GM12878 (cell line): ENCODE data around the gene DNAH3. TPM values are rescaled to one million over a fixed set of nuclear protein-coding genes. Genes with fewer than 3 reads are reported as not detected.

ENCODE experiments used
- ATAC-seq: fragments of 200-7000 bp; cut with Tn5 transposase; 3 replicates; pipeline ENCODE4 v1.9.1; 2020; ENCODE audit warnings: mild to moderate bottlenecking, moderate library complexity
- BruUV-seq: library from RNA; stranded (reverse); fragments of 400-500 nt; replicated peaks from 2 replicates; lab custom pipeline; 2021; lab: Mats Ljungman, UMichigan
- CTCF ChIA-PET: fragments of 300-600 bp; sonication (Branson Sonifier 250); formaldehyde crosslinking; extraction: SDS; loops from one replicate; lab custom pipeline; 2021; ENCODE audit warnings: inconsistent platforms; lab: Yijun Ruan, JAX
- POLR2A ChIA-PET: fragments of 350-600 bp; formaldehyde crosslinking; extraction: SDS; loops from one replicate; lab custom pipeline; 2021; ENCODE audit warnings: inconsistent platforms; lab: Charles Lee
- RAD21 ChIA-PET: fragments of 300-600 bp; sonication (Branson Sonifier 250); formaldehyde crosslinking; loops from one replicate; lab custom pipeline; 2023; ENCODE audit warnings: antibody characterized with exemption; ENCODE audit not compliant: unreplicated experiment; lab: Charles Lee
- SMC1A ChIA-PET: fragments of 300-600 bp; sonication (Branson Sonifier 250); formaldehyde crosslinking; loops from one replicate; lab custom pipeline; 2023; ENCODE audit not compliant: unreplicated experiment, uncharacterized antibody; lab: Charles Lee
- DNase-seq: peaks from one replicate; pipeline ENCODE4 v3.0.0-alpha.2; 2011; ENCODE audit warnings: low read depth, low spot score
- FAIRE-seq: peaks from 3 replicates; lab custom pipeline; 2011; peaks lifted over from hg19 to GRCh38; lab: Jason Lieb, UNC
- H2AFZ ChIP-seq: 2 replicates; pipeline ENCODE4 v1.6.0; 2011; ENCODE audit warnings: low read depth, low read length, control low read depth; ENCODE audit not compliant: control insufficient read depth
- H3K27ac ChIP-seq: 2 replicates; pipeline ENCODE4 v1.5.1; 2011; ENCODE audit warnings: control low read depth; ENCODE audit not compliant: control insufficient read depth, insufficient read depth
- H3K27me3 ChIP-seq, 2 experiments: replicated peaks in 1 of 2; 2 replicates each; pipeline versions ENCODE4 v1.6.0 to v1.6.1; 2011; ENCODE audit warnings: low read length in 1 of 2; ENCODE audit not compliant: control insufficient read depth in 2 of 2, insufficient read depth in 2 of 2
- H3K36me3 ChIP-seq, 2 experiments: 2 replicates each; pipeline ENCODE4 v1.5.1; 2011; ENCODE audit warnings: low read length in 1 of 2; ENCODE audit not compliant: control insufficient read depth in 2 of 2, insufficient read depth in 2 of 2
- H3K4me1 ChIP-seq: 2 replicates; pipeline ENCODE4 v1.6.1; 2011; ENCODE audit warnings: mild to moderate bottlenecking, low read length, moderate library complexity, mixed read lengths; ENCODE audit not compliant: control insufficient read depth, insufficient read depth
- H3K4me2 ChIP-seq: 2 replicates; pipeline ENCODE4 v1.6.0; 2011; ENCODE audit warnings: control low read depth; ENCODE audit not compliant: control insufficient read depth, insufficient read depth
- H3K4me3 ChIP-seq: fragments of 200-600 bp; sonication (generic); 2 replicates; pipeline ENCODE4 v1.5.1; 2016
- H3K79me2 ChIP-seq: 2 replicates; pipeline ENCODE4 v1.6.0; 2011; ENCODE audit warnings: low read length; ENCODE audit not compliant: control insufficient read depth, insufficient read depth
- H3K9ac ChIP-seq: 2 replicates; pipeline ENCODE4 v1.8.0; 2011; ENCODE audit warnings: low read length, control low read depth, mixed read lengths; ENCODE audit not compliant: control insufficient read depth, insufficient read depth
- H3K9me3 ChIP-seq: replicated peaks from 3 replicates; pipeline ENCODE4 v1.5.1; 2011; ENCODE audit warnings: mild to moderate bottlenecking, low read length; ENCODE audit not compliant: control insufficient read depth, insufficient read depth
- H4K20me1 ChIP-seq: 2 replicates; pipeline ENCODE4 v1.6.0; 2011; ENCODE audit not compliant: control insufficient read depth, insufficient read depth
- ATF3 ChIP-seq: IDR thresholded peaks from 2 replicates; pipeline ENCODE4 v1.6.1; 2011; ENCODE audit warnings: low read depth, mild to moderate bottlenecking, low read length, moderate library complexity, borderline replicate concordance; ENCODE audit errors: extremely low read depth
- ESRRA ChIP-seq: IDR thresholded peaks from 2 replicates; pipeline ENCODE4 v1.6.1; 2012; ENCODE audit warnings: mild to moderate bottlenecking, low read length, improper control_type of control experiment
- LARP7 ChIP-seq: fragments of 450-650 bp; IDR thresholded peaks from 2 replicates; pipeline ENCODE4 v1.6.1; 2017; ENCODE audit warnings: mild to moderate bottlenecking
- MEF2A ChIP-seq: IDR thresholded peaks from 2 replicates; pipeline ENCODE4 v1.6.1; 2011; ENCODE audit warnings: low read depth, mild to moderate bottlenecking, low read length, moderate library complexity; ENCODE audit not compliant: insufficient read depth
- MEF2B ChIP-seq: fragments of 450-650 bp; IDR thresholded peaks from 2 replicates; pipeline ENCODE4 v1.6.1; 2018; ENCODE audit warnings: mild to moderate bottlenecking, moderate library complexity; ENCODE audit not compliant: partially characterized antibody, poor library complexity, severe bottlenecking
- NFXL1 ChIP-seq: fragments of 450-650 bp; IDR thresholded peaks from 2 replicates; pipeline ENCODE4 v1.6.1; 2017; ENCODE audit warnings: antibody characterized with exemption, mild to moderate bottlenecking, borderline replicate concordance
- RELA ChIP-seq: fragments of 450-650 bp; IDR thresholded peaks from 2 replicates; pipeline ENCODE4 v1.8.0; 2014; ENCODE audit warnings: borderline replicate concordance; ENCODE audit not compliant: partially characterized antibody
- SMARCA5 ChIP-seq: fragments of 450-650 bp; IDR thresholded peaks from 2 replicates; pipeline ENCODE4 v1.6.1; 2017; ENCODE audit warnings: mild to moderate bottlenecking
- SMC3 ChIP-seq: IDR thresholded peaks from 2 replicates; pipeline ENCODE4 v1.6.1; 2011; ENCODE audit warnings: low read length, improper control_type of control experiment, borderline replicate concordance
- YBX1 ChIP-seq: fragments of 450-650 bp; IDR thresholded peaks from 2 replicates; pipeline ENCODE4 v1.6.1; 2016; ENCODE audit warnings: antibody characterized with exemption
- YY1 ChIP-seq: IDR thresholded peaks from 2 replicates; pipeline ENCODE4 v1.6.1; 2011; ENCODE audit warnings: low read depth, mild to moderate bottlenecking, low read length
- ZBTB4 ChIP-seq: fragments of 450-650 bp; formaldehyde crosslinking; IDR thresholded peaks from 2 replicates; pipeline ENCODE4 v1.4.0; 2022; ENCODE audit warnings: mild to moderate bottlenecking, moderate library complexity
- ZSCAN29 ChIP-seq: fragments of 450-650 bp; IDR thresholded peaks from 2 replicates; pipeline ENCODE4 v1.6.1; 2017; ENCODE audit warnings: mild to moderate bottlenecking, moderate library complexity
- WGBS: methylation state at CpG from one replicate; pipeline ENCODE4 v1.1.6; 2016; ENCODE audit warnings: low lambda C conversion rate; ENCODE audit not compliant: insufficient replicate concordance, insufficient coverage; ENCODE audit errors: missing lambda C conversion rate; 5-methylcytosine and 5-hydroxymethylcytosine counted together
- in situ Hi-C: fragments of 300-500 bp; cut with MboI; formaldehyde crosslinking; loops from 9 replicates; pipeline ENCODE4 v1.14.3; 2018; ENCODE audit warnings: mixed read lengths
- intact Hi-C: fragments of 100-400 bp; cut with micrococcal nuclease; formaldehyde crosslinking; loops from one replicate; pipeline ENCODE4 v1.14.2; 2022; ENCODE audit not compliant: unreplicated experiment
- polyA plus RNA-seq, 11 experiments: library from polyadenylated mRNA; depleted of rRNA in 4 of 11; unstranded in 6 of 11; stranded (reverse) in 5 of 11; fragments of >200 nt; fragmentation: Nextera tagmentation in 4 of 11; fragmentation: Illumina TruSeq in 1 of 11; extraction: Ambion mirVana in 4 of 11; extraction: Trizol in 1 of 11; gene quantifications; 1 replicate in 1 of 11; 2 replicates in 10 of 11; pipeline versions ENCODE4 v1.2.1 to v1.2.3, GENCODE V29; 2011 to 2016; ENCODE audit warnings: inconsistent platforms in 2 of 11, missing spikeins in 2 of 11, low read depth in 1 of 11
- total RNA-seq, 4 experiments: library from RNA; depleted of rRNA in 3 of 4; stranded (reverse); fragments of >200 nt in 3 of 4; fragmentation: Illumina TruSeq in 1 of 4; extraction: Trizol in 1 of 4; gene quantifications; 2 replicates each; pipeline versions ENCODE4 v1.2.1 to v1.2.3, GENCODE V29; 2013 to 2021

DNAH3 gene
- total and polyA plus RNA-seq, 10 of the 15 experiments (the other 5 are each of a cell fraction or from before 2014, with no cell fraction given) = under 0.01 to 0.04 (median 0.04) TPM; not detected in 5

DNA sequence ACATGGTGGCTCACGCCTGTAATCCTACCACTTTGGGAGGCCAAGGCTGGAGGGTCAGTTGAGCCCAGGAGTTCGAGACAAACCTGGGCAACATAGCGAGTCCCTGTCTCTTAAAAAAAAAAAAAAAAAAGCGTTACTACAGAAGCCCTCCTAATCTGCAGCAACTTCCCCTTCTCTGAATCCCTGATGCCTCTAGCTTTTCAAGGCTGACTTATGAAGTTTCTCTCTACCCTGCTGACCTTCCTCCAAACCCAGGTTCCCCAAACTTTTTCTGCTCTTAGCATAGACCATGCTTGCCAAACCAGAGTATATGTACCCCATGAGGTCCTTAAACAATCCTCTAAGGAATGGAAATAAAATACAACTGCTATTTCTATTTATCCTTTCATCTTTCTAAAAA lies 233.7 kb downstream of the DNAH3 start:
- ChIA-PET POLR2A (interaction anchor here (1.3 kb wide), 1 partner anchor 14 kb away, joined by 3 read pairs; no protein-coding TSS in a partner anchor), RAD21 (no interaction called here), SMC1A (no interaction called here), CTCF (no interaction called here)
- no peaks in the 10 kb centered on the region for H3K9me3 ChIP-seq
- H3K27ac ChIP-seq = no peak overlapping the region
- FAIRE-seq (no peak), ATAC-seq (no peak), DNase-seq (no peak)
- no peak overlapping the region for H3K4me2 ChIP-seq
- in situ Hi-C loops (no loop called here), intact Hi-C loops (no loop called here)
- no peak overlapping the region for H3K4me3 ChIP-seq
- H3K4me1 ChIP-seq = no peaks in the 10 kb centered on the region
- H4K20me1 ChIP-seq = no peaks in the 10 kb centered on the region
- no peaks in the 10 kb centered on the region; a peak in 1 of 4 replicates for H3K36me3 ChIP-seq
- H3K9ac ChIP-seq = no peak overlapping the region
- no peaks in the 10 kb centered on the region for H3K79me2 ChIP-seq
- WGBS = 89% methylated on average over 3 of the region's 4 CpGs
- H3K27me3 ChIP-seq = no peaks in the 10 kb centered on the region
- TF ChIP-seq NFXL1 = no peak
- no peak for TF ChIP-seq LARP7
- no peak for TF ChIP-seq MEF2A
- no peak for TF ChIP-seq ESRRA
- TF ChIP-seq ATF3 = no peak
- no peak for TF ChIP-seq SMARCA5
- TF ChIP-seq RELA = no peak
- TF ChIP-seq SMC3 = no peak
- TF ChIP-seq YY1 = no peak
- no peak for TF ChIP-seq YBX1
- no peak for TF ChIP-seq MEF2B
- no peak for TF ChIP-seq ZSCAN29
- TF ChIP-seq ZBTB4 (CRISPR knock-in tag) = no peak
- BruUV-seq = no TSS peak
- no peak overlapping the region for H2AFZ ChIP-seq
